Mesangial cell (primary cell): Measurements from ENCODE around the gene LINS1. TPM values are rescaled to one million over a fixed set of nuclear protein-coding genes. Genes with fewer than 3 reads are reported as not detected.

ENCODE experiments used
- total RNA-seq: library from RNA; depleted of rRNA; stranded (reverse); fragments of >200 nt; gene quantifications from 2 replicates; pipeline ENCODE4 v1.2.3, GENCODE V29; 2015

The LINS1 gene
- 4.6 and 5.9 TPM in 2 replicates for total RNA-seq

DNA sequence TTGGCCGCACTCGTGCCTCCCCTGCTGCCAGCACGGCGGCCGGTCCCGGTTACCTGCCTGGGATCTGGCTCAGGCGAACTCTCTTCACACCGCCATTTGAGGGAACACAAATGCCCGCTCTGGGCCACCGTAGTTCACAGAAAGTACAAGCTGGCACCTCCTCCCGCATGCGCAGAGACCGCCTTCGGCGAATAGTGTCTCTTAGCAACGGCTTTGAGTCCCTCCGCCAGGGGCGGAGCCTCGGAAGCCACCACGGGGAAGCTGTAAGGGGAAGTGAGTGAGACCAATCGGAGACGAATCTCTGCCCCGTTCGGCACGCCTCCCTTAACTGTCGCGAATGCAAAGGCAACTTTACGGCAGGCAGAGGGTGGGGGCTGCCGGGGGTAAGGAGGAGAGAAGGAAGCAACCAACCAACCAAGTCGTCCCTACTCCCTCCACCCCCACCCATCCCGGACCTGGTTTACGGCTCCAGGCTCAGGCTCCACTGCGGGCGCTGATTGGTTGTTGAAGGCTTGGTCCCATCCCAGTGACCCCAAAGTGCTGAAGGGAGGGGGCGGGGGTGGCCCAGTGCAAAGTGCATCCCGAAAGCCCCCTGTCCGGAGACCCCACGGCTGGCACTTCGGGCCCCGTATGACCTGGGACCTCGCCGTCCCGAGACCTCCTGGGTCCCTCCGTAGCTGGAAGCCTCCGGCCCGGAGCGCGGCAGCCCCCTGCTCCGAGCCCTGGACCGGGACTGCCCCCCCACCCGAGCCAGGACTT lies at the start of gene LINS1, which contains the start of gene ASB7:
LINS1 (minus strand) TSS at position 121 of the 759 bp plus-strand sequence. CDS start 21,342 bp downstream, outside the sequence.
ASB7 (plus strand) TSS at position 526 of the 759 bp plus-strand sequence. CDS start 9,628 bp downstream, outside the sequence.

GRCh38 chr15:100528833-100529428 lies 73.1 kb downstream of the LINS1 start, which contains the start of gene CERS3:
Gene CERS3 (minus strand): TSS chr15:100528950. CDS start chr15:100501849, 27,101 bp downstream.

Other genes starting within 250 kb of the LINS1 start
- not detected in 2 replicates for gene CERS3, start 73.2 kb downstream of the LINS1 start, total RNA-seq
- 8.0 and 10.0 TPM in 2 replicates for gene ASB7, start 405 bp upstream of the LINS1 start, total RNA-seq